HUES6 (cell line): ENCODE results near the gene TREML4.

ENCODE experiments used
- H3K27ac ChIP-seq: 2 replicates; pipeline ENCODE4 v1.7.0; 2013; ENCODE audit warnings: low read depth, mild to moderate bottlenecking, low read length, inconsistent platforms
- H3K27me3 ChIP-seq: 2 replicates; pipeline ENCODE4 v1.6.1; 2013; ENCODE audit warnings: low read length; ENCODE audit not compliant: control insufficient read depth, insufficient read depth
- H3K36me3 ChIP-seq: 2 replicates; pipeline ENCODE4 v1.6.1; 2013; ENCODE audit warnings: low read length; ENCODE audit not compliant: control insufficient read depth, insufficient read depth
- H3K4me1 ChIP-seq: 2 replicates; pipeline ENCODE4 v1.6.1; 2013; ENCODE audit warnings: low read length; ENCODE audit not compliant: control insufficient read depth, insufficient read depth
- H3K4me3 ChIP-seq: 2 replicates; pipeline ENCODE4 v1.5.1; 2013; ENCODE audit warnings: low read depth, low read length
- H3K9ac ChIP-seq: one replicate; pipeline ENCODE4 v1.6.1; 2013; ENCODE audit warnings: mild to moderate bottlenecking, low read length
- H3K9me3 ChIP-seq: 2 replicates; pipeline ENCODE4 v1.6.1; 2013; ENCODE audit warnings: low read depth, low read length; ENCODE audit not compliant: control insufficient read depth, insufficient read depth

The TREML4 gene

DNA sequence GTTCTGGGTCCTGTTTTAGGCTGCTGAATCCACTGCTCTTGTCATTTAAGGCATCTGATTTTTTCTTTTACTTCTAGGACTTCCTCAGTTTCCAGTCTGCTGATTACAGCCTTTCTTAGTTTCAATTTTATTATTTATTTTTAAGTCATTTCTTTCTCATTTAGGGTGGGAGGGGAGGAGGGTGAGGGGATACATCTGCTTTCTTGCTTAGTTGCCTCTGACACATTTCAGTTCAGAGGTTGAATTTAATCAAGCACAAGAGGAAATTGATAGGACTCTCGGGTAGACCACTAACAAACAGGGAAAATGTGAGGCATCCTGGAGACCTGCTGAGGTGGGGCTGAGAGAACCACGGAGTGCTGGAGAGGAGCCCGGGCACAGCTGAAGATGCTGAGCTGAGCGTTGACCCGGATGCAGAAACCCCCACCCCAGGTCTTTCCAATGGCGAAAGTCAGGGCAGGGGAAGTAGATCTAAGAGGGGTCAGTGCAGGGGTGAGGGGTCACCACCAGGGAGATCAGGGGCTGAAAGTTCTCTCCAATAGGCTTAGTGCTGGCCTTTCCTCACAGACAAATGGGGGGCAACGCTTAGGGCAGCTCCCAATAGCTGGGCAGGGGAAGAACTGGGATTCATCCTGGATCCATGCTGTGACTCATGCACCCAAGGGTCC lies 19.6 kb upstream of the TREML4 start:
- Histone ChIP-seq H3K27me3 (peaks cover 3% of the 10 kb centered on the region; the same call in 1 of the 2 replicates), H3K4me3 (no peak overlapping the region), H3K9me3 (peaks cover 3% of the 10 kb centered on the region; the same call in 1 of the 2 replicates), H3K36me3 (no peaks in the 10 kb centered on the region), H3K27ac (no peak overlapping the region), H3K4me1 (no peaks in the 10 kb centered on the region), H3K9ac (no peak overlapping the region)

GRCh38 chr6:41209547-41210320 lies 18.4 kb upstream of the TREML4 start:
- no peaks in the 10 kb centered on the region for H3K36me3 ChIP-seq
- H3K9ac ChIP-seq: no peak overlapping the region
- no peaks in the 10 kb centered on the region for H3K4me1 ChIP-seq
- no peak overlapping the region for H3K4me3 ChIP-seq
- H3K27me3 ChIP-seq: peaks cover 3% of the 10 kb centered on the region; the same call in 1 of the 2 replicates
- peaks cover 7% of the 10 kb centered on the region for H3K9me3 ChIP-seq
- no peak overlapping the region for H3K27ac ChIP-seq

GRCh38 chr6:41214559-41215238 lies 13.4 kb upstream of the TREML4 start:
- no peak overlapping the region for H3K9ac ChIP-seq
- peaks cover 10% of the 10 kb centered on the region for H3K9me3 ChIP-seq
- no peaks in the 10 kb centered on the region for H3K27me3 ChIP-seq
- H3K27ac ChIP-seq: no peak overlapping the region
- H3K4me3 ChIP-seq: no peak overlapping the region
- no peaks in the 10 kb centered on the region for H3K4me1 ChIP-seq
- no peaks in the 10 kb centered on the region for H3K36me3 ChIP-seq

DNA sequence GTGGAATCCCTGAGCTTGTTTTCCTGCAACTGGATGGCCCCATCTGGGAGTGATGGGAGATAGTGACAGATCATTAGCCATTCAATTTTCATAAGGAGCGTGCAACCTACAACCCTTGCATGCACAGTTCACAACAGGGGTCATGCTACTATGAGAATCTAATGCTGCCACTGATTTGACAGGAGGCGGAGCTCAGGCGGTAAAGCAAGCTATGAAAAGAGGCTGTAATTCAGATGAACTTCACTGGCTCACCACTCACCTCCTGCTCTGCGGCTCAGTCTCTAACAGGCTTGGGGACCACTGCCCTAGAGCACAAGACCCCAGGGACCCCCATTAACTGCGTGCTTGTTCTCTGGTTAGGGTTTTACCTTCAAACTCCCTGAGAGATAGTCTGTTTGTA lies 12.4 kb upstream of the TREML4 start:
- no peaks in the 10 kb centered on the region for H3K27me3 ChIP-seq
- no peak overlapping the region for H3K27ac ChIP-seq
- peaks cover 10% of the 10 kb centered on the region for H3K9me3 ChIP-seq
- H3K36me3 ChIP-seq: no peaks in the 10 kb centered on the region
- H3K4me1 ChIP-seq: no peaks in the 10 kb centered on the region
- H3K9ac ChIP-seq: no peak overlapping the region
- no peak overlapping the region for H3K4me3 ChIP-seq

DNA sequence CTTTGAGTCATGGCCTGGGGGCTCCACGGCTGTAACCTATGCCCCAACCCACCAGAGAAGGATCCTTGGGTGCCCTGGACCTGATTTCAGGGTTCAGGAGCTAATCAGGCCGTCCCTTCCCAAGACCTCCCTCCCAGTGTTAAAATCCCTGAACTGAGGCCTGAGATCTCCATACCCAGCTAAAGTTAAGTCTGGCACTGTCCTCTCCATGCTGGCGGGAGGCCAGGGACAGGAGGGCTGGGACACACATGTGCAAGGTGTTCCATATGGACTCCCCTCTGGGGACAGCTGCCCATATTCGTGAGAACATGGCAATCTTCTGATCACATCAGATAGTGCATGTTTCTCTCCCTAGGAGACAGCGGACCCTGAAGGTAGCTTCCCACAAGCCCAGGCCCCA lies 11.5 kb upstream of the TREML4 start:
- Histone ChIP-seq H3K27ac (no peak overlapping the region), H3K9ac (no peak overlapping the region), H3K36me3 (no peaks in the 10 kb centered on the region), H3K27me3 (no peaks in the 10 kb centered on the region), H3K4me1 (no peaks in the 10 kb centered on the region), H3K4me3 (no peak overlapping the region), H3K9me3 (peaks cover 10% of the 10 kb centered on the region)

DNA sequence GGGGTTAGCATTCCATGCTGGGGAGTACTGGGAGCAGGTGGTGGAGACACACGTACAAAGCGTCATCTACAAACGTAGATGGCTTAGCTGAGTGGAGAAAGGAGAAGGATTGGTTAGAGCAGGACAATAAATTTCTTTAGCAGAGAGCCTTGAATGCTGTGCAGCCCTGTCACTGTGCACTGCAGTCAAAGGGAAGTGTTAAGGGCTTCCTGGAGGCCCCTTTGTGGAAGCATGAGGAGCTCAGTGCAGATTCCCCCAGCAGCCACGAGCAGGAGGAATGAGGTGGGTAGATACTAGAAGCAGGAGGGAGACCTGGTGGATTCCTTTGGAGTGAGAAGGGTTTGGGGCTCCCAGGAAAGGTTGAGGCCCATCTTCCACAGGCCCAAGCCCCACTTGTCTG lies 6.1 kb upstream of the TREML4 start:
- Histone ChIP-seq H3K9ac (no peak overlapping the region), H3K9me3 (no peaks in the 10 kb centered on the region), H3K36me3 (no peaks in the 10 kb centered on the region), H3K4me3 (no peak overlapping the region), H3K27ac (no peak overlapping the region), H3K27me3 (no peaks in the 10 kb centered on the region), H3K4me1 (no peaks in the 10 kb centered on the region)

DNA sequence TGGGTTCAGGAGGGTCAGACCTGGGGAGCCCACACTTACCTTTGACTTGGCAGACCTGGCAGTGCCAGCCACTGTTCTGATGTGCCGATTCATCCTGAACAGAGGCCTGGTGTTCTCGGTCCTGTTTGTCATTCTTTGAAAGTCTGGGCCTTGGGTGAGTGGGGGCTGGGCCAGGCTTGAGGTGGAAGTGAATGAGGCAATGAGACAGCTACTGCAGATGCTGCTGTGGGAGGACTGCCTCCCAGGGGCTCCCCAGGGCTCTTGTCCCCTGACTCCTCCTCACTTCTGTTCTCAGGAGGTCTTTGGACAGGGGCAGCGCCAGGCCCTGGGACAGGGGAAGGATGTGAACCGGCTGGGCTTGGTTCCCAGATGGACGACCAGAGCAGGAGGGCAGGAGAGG lies 5.6 kb upstream of the TREML4 start:
- H3K9ac ChIP-seq: no peak overlapping the region
- no peak overlapping the region for H3K4me3 ChIP-seq
- no peaks in the 10 kb centered on the region for H3K27me3 ChIP-seq
- H3K4me1 ChIP-seq: no peaks in the 10 kb centered on the region
- H3K36me3 ChIP-seq: no peaks in the 10 kb centered on the region
- H3K9me3 ChIP-seq: no peaks in the 10 kb centered on the region
- no peak overlapping the region for H3K27ac ChIP-seq

- H3K9ac ChIP-seq: no peak overlapping the region
- no peaks in the 10 kb centered on the region for H3K27me3 ChIP-seq
- no peaks in the 10 kb centered on the region for H3K36me3 ChIP-seq
- H3K4me1 ChIP-seq: peaks cover 3% of the 10 kb centered on the region; the same call in 1 of the 2 replicates
- H3K9me3 ChIP-seq: no peaks in the 10 kb centered on the region
- H3K4me3 ChIP-seq: no peak overlapping the region
- H3K27ac ChIP-seq: no peak overlapping the region
Measured at GRCh38 chr6:41224800-41225199, 3.3 kb upstream of the TREML4 start.

DNA sequence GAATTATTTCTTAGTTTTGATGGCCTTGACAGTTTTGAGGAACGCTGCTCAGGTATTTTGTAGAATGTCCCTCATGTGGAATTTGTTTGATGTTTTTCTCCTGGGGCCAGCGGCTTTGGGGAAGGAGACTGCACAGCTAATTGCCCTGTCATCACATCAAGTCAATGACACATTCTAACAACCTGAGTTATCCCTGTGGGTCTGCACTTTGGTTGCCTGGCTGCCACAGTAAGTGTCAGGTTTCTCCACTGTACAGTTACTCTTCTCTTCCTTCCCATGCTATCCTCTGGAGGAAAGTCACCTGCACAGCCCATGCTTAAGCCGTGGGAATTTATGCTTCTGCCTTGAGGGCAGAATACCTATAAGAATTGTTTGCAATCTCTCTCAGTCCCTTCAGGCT lies 1.4 kb upstream of the TREML4 start:
- H3K9me3 ChIP-seq: no peaks in the 10 kb centered on the region
- no peak overlapping the region for H3K27ac ChIP-seq
- H3K27me3 ChIP-seq: no peaks in the 10 kb centered on the region
- H3K36me3 ChIP-seq: no peaks in the 10 kb centered on the region
- H3K4me3 ChIP-seq: no peak overlapping the region
- peaks cover 3% of the 10 kb centered on the region; the same call in 1 of the 2 replicates for H3K4me1 ChIP-seq
- no peak overlapping the region for H3K9ac ChIP-seq

GRCh38 chr6:41228616-41229015 lies 467 bp downstream of the TREML4 start:
- Histone ChIP-seq H3K27ac (no peak overlapping the region), H3K36me3 (no peaks in the 10 kb centered on the region), H3K4me1 (peaks cover 7% of the 10 kb centered on the region; the same call in 1 of the 2 replicates), H3K9me3 (no peaks in the 10 kb centered on the region), H3K9ac (no peak overlapping the region), H3K27me3 (no peaks in the 10 kb centered on the region), H3K4me3 (no peak overlapping the region)

GRCh38 chr6:41229721-41230120 lies 1.6 kb downstream of the TREML4 start:
- H3K4me1 ChIP-seq: peaks cover 7% of the 10 kb centered on the region; the same call in 1 of the 2 replicates
- no peaks in the 10 kb centered on the region for H3K36me3 ChIP-seq
- H3K27ac ChIP-seq: no peak overlapping the region
- H3K27me3 ChIP-seq: no peaks in the 10 kb centered on the region
- no peak overlapping the region for H3K9ac ChIP-seq
- no peak overlapping the region for H3K4me3 ChIP-seq
- H3K9me3 ChIP-seq: no peaks in the 10 kb centered on the region
